Peyer's patch (tissue), 4 donors: Measurements from ENCODE around the gene PDE11A. TPM values are rescaled to one million over a fixed set of nuclear protein-coding genes. Genes with fewer than 3 reads are reported as not detected.
"Not testable (repeated sequence)": the region's sequence is repeated elsewhere in the genome, so short reads cannot be mapped to it uniquely, and the experiment has no call there.

Source experiments
- DNase-seq, 3 donors: peaks; one replicate each; pipeline ENCODE4 v3.0.0-alpha.2; 2017 to 2019
- H3K27ac ChIP-seq, 4 donors: fragments of 200-600 bp; sonication (generic); one replicate each; pipeline ENCODE4 v1.5.1; 2016 to 2019
- H3K27me3 ChIP-seq, 2 donors: fragments of 200-600 bp; sonication (generic); one replicate each; pipeline ENCODE4 v1.5.1; 2019
- H3K36me3 ChIP-seq, 3 donors: fragments of 200-600 bp; sonication (generic); one replicate each; pipeline ENCODE4 v1.5.1; 2016 to 2019
- H3K4me1 ChIP-seq, 4 donors: fragments of 200-600 bp; sonication (generic); one replicate each; pipeline ENCODE4 v1.5.1; 2016 to 2019
- H3K4me3 ChIP-seq, 4 donors: fragments of 200-600 bp; sonication (generic); 1 replicate in 3 of 4; 2 replicates in 1 of 4; pipeline ENCODE4 v1.5.1; 2016 to 2019; ENCODE audit warnings: mild to moderate bottlenecking in 1 of 4
- H3K9me3 ChIP-seq, 4 donors: fragments of 200-600 bp; sonication (generic); one replicate each; pipeline ENCODE4 v1.5.1; 2016 to 2019; ENCODE audit warnings: mild to moderate bottlenecking in 1 of 4
- POLR2A ChIP-seq, 2 donors: fragments of 450-650 bp; IDR thresholded peaks; one replicate each; pipeline ENCODE4 v1.5.1; 2017; ENCODE audit warnings: antibody characterized with exemption in 2 of 2, mild to moderate bottlenecking in 2 of 2, moderate library complexity in 2 of 2
- total RNA-seq, 4 donors: library from RNA; depleted of rRNA; stranded (reverse); fragments of >200 nt; gene quantifications; one replicate each; pipeline ENCODE4 v1.1.0, GENCODE V29; 2016
- TF ChIP-seq, protein P1 (sequence below), 6 experiments: fragments of 450-650 bp in 4 of 6; fragments of 200-600 bp in 2 of 6; sonication (generic) in 1 of 6; IDR thresholded peaks; one replicate each; pipeline ENCODE4 v1.5.1; 2017 to 2019; ENCODE audit warnings: antibody characterized with exemption in 6 of 6, mild to moderate bottlenecking in 3 of 6, moderate library complexity in 1 of 6

The PDE11A gene
- total RNA-seq, 4 donors from 2014 or later: 1.6 to 2.1 (median 1.7) TPM

DNA sequence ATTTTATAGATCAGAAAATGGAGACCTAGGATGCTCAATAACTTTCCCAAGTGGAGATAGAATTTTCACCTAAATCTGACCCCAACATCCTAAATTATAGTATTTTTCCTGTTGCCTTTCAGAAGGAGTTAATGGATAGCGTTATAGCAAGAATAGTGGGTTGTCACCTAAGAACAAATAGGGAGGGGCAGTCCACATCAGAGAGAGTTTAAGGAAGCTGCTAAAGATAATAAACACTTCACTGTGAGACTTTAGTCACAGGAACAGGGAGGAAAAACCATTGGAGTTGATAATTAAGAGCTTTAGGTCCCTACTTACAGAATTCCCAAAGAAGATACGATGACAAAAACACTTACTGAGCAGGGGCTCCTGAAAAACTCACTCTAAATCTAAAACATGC lies 229.4 kb downstream of the PDE11A start:
- H3K36me3 ChIP-seq: no peaks in the 10 kb centered on the region
- H3K27me3 ChIP-seq: no peaks in the 10 kb centered on the region
- no peak for TF ChIP-seq POLR2A (IDR thresholded peaks at IDR 0.05)
- TF ChIP-seq, protein P1, sequence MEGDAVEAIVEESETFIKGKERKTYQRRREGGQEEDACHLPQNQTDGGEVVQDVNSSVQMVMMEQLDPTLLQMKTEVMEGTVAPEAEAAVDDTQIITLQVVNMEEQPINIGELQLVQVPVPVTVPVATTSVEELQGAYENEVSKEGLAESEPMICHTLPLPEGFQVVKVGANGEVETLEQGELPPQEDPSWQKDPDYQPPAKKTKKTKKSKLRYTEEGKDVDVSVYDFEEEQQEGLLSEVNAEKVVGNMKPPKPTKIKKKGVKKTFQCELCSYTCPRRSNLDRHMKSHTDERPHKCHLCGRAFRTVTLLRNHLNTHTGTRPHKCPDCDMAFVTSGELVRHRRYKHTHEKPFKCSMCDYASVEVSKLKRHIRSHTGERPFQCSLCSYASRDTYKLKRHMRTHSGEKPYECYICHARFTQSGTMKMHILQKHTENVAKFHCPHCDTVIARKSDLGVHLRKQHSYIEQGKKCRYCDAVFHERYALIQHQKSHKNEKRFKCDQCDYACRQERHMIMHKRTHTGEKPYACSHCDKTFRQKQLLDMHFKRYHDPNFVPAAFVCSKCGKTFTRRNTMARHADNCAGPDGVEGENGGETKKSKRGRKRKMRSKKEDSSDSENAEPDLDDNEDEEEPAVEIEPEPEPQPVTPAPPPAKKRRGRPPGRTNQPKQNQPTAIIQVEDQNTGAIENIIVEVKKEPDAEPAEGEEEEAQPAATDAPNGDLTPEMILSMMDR (IDR thresholded peaks at IDR 0.05): no peak
- H3K27ac ChIP-seq: no peak overlapping the region
- H3K9me3 ChIP-seq: no peaks in the 10 kb centered on the region
- H3K4me3 ChIP-seq: no peak overlapping the region
- no peaks in the 10 kb centered on the region for H3K4me1 ChIP-seq
- DNase-seq: no peak

DNA sequence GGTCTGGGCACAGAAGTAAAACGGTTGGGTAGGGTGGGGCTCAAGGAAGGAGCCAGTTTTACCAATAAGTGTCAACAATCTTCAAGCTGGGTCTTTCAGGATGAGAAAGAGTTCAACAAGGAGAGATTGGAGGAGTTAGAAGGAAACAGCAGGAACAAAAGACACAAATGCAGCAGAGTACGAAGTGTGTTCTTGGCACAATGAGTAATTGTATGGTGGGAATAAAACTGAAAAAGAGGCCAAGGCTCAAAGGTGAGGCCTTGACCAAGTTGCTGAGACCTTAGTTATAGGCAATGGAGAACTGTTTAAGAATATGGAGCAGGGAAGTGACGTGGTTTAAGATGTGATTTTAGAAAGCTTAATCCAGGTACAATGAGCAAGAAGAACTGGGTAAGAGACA lies 230.3 kb downstream of the PDE11A start:
- H3K4me1 ChIP-seq: no peaks in the 10 kb centered on the region

DNA sequence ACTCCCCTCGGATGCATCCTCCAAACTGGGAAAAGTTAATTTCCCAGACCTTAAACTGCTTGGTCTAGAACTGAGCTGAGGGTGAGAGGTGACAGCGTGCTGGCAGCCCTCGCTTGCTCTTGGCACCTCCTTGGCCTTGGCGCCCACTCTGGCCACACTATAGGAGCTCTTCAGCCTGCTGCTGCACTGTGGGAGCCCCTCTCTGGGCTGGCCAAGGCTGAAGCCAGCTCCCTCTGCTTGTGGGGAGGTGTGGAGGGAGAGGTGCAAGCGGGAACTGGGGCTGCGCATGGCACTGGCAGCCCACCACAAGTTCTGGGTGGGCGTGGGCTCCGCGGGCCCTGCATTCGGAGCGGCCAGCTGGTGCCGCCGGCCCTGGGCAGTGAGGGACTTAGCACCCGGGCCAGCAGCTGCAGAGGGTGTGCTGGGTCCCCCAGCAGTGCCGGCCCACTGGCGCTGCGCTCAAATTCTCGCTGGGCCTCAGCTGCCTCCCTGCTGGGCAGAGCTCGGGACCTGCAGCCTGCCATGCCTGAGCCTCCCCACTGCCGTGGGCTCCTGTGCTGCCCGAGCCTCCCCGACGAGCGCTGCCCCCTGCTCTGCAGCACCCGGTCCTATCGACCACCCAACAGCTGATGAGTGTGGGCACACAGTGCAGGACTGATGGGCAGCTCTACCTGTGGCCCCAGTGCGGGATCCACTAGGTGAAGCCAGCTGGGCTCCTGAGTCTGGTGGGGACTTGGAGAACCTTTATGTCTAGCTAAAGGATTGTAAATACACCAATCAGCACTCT lies 237.0 kb downstream of the PDE11A start:
- H3K9me3 ChIP-seq, H3K27me3 ChIP-seq, DNase-seq, H3K4me1 ChIP-seq, H3K36me3 ChIP-seq, H3K4me3 ChIP-seq, H3K27ac ChIP-seq: not testable (repeated sequence)

More for the DNA sequence above, 230.3 kb downstream of the PDE11A start:
- Histone ChIP-seq H3K27ac (peak overlapping the region in 2 of 4 donors; percentile 5 to 35), H3K36me3 (no peaks in the 10 kb centered on the region), H3K9me3 (no peaks in the 10 kb centered on the region), H3K27me3 (no peaks in the 10 kb centered on the region), H3K4me3 (no peak overlapping the region)
- TF ChIP-seq POLR2A (IDR thresholded peaks at IDR 0.05): no peak
- TF ChIP-seq, protein P1 (IDR thresholded peaks at IDR 0.05): no peak
- no peak for DNase-seq

DNA sequence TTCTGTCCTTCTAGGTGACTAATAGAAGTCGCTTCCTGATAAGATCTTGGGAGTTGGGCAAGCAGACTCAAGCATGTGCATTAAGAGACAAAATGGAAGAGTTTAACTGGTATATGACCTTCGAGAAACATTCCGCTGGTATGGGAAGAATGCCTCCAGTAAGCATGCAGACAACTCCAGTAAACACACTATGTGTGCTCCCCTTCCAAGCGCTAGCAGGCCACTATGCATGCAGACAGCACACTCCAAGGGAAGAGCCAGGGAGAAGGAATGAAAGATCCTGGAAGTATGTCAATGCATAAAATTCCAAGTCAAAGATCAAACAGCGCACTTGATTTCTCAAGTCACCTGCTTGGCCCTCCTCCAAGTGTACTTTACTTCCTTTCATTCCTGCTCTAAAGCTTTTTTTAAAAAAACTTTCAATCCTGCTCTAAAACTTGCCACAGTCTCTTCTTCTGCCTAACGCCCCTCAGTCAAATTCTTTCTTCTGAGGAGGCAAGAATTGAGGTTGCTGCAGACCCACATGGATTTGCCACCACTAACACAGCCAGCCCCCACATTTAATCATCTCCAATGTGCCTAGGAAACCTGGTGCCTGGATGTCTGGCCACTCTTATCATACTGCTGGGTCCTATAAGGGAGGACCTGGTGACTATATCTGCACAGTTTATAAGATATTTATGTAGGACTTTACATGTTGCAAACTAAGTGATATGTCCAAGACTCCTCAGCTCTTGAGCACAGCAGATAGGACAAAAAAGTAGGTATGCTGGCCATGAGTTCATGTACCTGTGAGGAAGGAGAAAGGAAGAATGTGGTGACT lies 239.8 kb downstream of the PDE11A start:
- H3K36me3 ChIP-seq: no peaks in the 10 kb centered on the region
- no peak overlapping the region for H3K27ac ChIP-seq
- TF ChIP-seq, protein P1 (IDR thresholded peaks at IDR 0.05): no peak
- no peak for TF ChIP-seq POLR2A (IDR thresholded peaks at IDR 0.05)
- peaks cover 0 to 6% (median 1%) of the 10 kb centered on the region in 4 donors for H3K9me3 ChIP-seq
- no peaks in the 10 kb centered on the region for H3K27me3 ChIP-seq
- H3K4me3 ChIP-seq: no peak overlapping the region
- H3K4me1 ChIP-seq: no peaks in the 10 kb centered on the region
- peak in 1 of 3 donors; percentile 47 for DNase-seq

DNA sequence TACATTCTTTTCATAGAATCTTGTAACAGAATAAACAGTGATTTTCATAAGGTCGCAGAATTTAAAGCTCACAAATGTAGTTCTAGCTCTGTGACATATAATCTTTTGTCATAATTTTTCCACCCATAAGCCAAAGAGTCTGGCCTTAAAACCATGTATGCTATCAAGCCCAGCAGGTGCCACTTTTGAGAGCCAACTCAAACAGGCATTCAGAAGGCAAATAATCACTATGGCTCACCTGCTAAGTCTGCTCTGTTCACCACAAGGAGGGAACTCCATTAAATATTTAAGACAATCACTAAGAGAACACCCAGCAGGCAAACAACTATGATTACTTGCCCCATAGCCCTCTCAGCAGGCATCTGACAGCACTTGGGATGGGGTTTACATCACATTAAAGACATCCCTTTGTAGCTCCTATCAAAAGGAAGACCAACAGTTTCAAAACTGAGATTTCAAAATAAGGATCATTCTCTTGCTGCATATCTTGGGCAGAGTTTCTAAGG lies 241.6 kb downstream of the PDE11A start:
- no peak overlapping the region for H3K27ac ChIP-seq
- no peaks in the 10 kb centered on the region for H3K36me3 ChIP-seq
- TF ChIP-seq, protein P1 (IDR thresholded peaks at IDR 0.05): no peak
- TF ChIP-seq POLR2A (IDR thresholded peaks at IDR 0.05): no peak
- H3K4me3 ChIP-seq: no peak overlapping the region
- DNase-seq: no peak
- H3K27me3 ChIP-seq: no peaks in the 10 kb centered on the region
- no peaks in the 10 kb centered on the region for H3K4me1 ChIP-seq
- H3K9me3 ChIP-seq: peaks cover 0 to 6% (median 1%) of the 10 kb centered on the region in 4 donors

DNA sequence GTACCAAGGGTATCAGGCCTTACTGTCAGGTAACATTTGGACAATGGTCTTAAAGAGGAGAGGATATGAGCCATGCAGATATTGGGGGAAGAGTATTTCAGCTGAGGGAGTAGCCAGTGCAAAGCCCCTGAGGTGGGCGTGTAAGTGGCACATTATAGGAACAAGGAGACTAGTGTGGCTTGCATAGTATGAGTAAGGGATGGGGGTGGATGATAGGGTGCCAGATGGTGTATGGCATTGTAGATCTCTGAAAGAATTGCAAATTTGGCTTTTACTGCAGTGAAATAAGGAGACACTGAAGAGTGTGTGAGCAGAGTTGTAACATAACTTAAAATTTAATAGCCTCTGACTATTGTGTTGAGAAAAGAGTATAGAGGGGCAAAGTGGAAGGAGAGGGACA lies 244.0 kb downstream of the PDE11A start:
- Histone ChIP-seq H3K4me1 (no peaks in the 10 kb centered on the region), H3K4me3 (no peak overlapping the region), H3K27ac (no peak overlapping the region), H3K9me3 (no peaks in the 10 kb centered on the region), H3K36me3 (no peaks in the 10 kb centered on the region), H3K27me3 (no peaks in the 10 kb centered on the region)
- TF ChIP-seq, protein P1 (IDR thresholded peaks at IDR 0.05): no peak
- TF ChIP-seq POLR2A (IDR thresholded peaks at IDR 0.05): no peak
- no peak for DNase-seq
